ENCODE data around the gene TBC1D19.
"Not testable (repeated sequence)": the region's sequence is repeated elsewhere in the genome, so short reads cannot be mapped to it uniquely, and the experiment has no call there.

Gene TBC1D19

GRCh38 chr4:26596843-26597242 lies 13.0 kb downstream of the TBC1D19 start:
- DNase-seq (ENCODE audit: low read depth): no peak

- DNase-seq (ENCODE audit: low read depth): no peak
These were observed 17.3 kb downstream of the TBC1D19 start for GRCh38 chr4:26601204-26601603.

- no peak for DNase-seq (ENCODE audit: low read depth)
These were observed 23.9 kb downstream of the TBC1D19 start for GRCh38 chr4:26607776-26608175.

- DNase-seq (ENCODE audit: low read depth): no peak
These were observed 25.5 kb downstream of the TBC1D19 start for GRCh38 chr4:26609391-26609790.

GRCh38 chr4:26609868-26610267 lies 26.0 kb downstream of the TBC1D19 start:
- DNase-seq (ENCODE audit: low read depth): no peak

- no peak for DNase-seq (ENCODE audit: low read depth)
These were observed 27.5 kb downstream of the TBC1D19 start for GRCh38 chr4:26611372-26611771.

GRCh38 chr4:26611885-26612284 lies 28.0 kb downstream of the TBC1D19 start:
- no peak for DNase-seq (ENCODE audit: low read depth)

- DNase-seq (ENCODE audit: low read depth): peak; percentile 42
These were observed 29.4 kb downstream of the TBC1D19 start for GRCh38 chr4:26613237-26613636.

GRCh38 chr4:26613735-26614134 lies 29.9 kb downstream of the TBC1D19 start:
- no peak for DNase-seq (ENCODE audit: low read depth)

- DNase-seq (ENCODE audit: low read depth): peak; percentile 14
These were observed 35.9 kb downstream of the TBC1D19 start for GRCh38 chr4:26619784-26620183.

GRCh38 chr4:26621366-26621765 lies 37.5 kb downstream of the TBC1D19 start:
- DNase-seq (ENCODE audit: low read depth): no peak

- peak; percentile 19 for DNase-seq (ENCODE audit: low read depth)
These were observed 39.0 kb downstream of the TBC1D19 start for GRCh38 chr4:26622913-26623312.

- DNase-seq (ENCODE audit: low read depth): not testable (repeated sequence)
These were observed 42.8 kb downstream of the TBC1D19 start for GRCh38 chr4:26626658-26627057.

GRCh38 chr4:26632916-26633315 lies 49.0 kb downstream of the TBC1D19 start:
- no peak for DNase-seq (ENCODE audit: low read depth)

GRCh38 chr4:26634237-26634636 lies 50.4 kb downstream of the TBC1D19 start:
- no peak for DNase-seq (ENCODE audit: low read depth)

- DNase-seq (ENCODE audit: low read depth): no peak
These were observed 52.6 kb downstream of the TBC1D19 start for GRCh38 chr4:26636458-26636857.

- DNase-seq (ENCODE audit: low read depth): not testable (repeated sequence)
These were observed 56.8 kb downstream of the TBC1D19 start for GRCh38 chr4:26640639-26641038.

GRCh38 chr4:26647523-26648224 lies 63.8 kb downstream of the TBC1D19 start:
- DNase-seq (ENCODE audit: low read depth): no peak

GRCh38 chr4:26648260-26648659 lies 64.4 kb downstream of the TBC1D19 start:
- no peak for DNase-seq (ENCODE audit: low read depth)

- no peak for DNase-seq (ENCODE audit: low read depth)
These were observed 76.4 kb downstream of the TBC1D19 start for GRCh38 chr4:26660261-26660660.

GRCh38 chr4:26663888-26664287 lies 80.0 kb downstream of the TBC1D19 start:
- DNase-seq (ENCODE audit: low read depth): no peak

- no peak for DNase-seq (ENCODE audit: low read depth)
These were observed 87.1 kb downstream of the TBC1D19 start for GRCh38 chr4:26670903-26671537.

GRCh38 chr4:26679040-26679695 lies 95.3 kb downstream of the TBC1D19 start:
- DNase-seq (ENCODE audit: low read depth): not testable (repeated sequence)
